ENCODE data around the gene FLNB. TPM values are rescaled to one million over a fixed set of nuclear protein-coding genes. Genes with fewer than 3 reads are reported as not detected.

The FLNB gene, protein sequence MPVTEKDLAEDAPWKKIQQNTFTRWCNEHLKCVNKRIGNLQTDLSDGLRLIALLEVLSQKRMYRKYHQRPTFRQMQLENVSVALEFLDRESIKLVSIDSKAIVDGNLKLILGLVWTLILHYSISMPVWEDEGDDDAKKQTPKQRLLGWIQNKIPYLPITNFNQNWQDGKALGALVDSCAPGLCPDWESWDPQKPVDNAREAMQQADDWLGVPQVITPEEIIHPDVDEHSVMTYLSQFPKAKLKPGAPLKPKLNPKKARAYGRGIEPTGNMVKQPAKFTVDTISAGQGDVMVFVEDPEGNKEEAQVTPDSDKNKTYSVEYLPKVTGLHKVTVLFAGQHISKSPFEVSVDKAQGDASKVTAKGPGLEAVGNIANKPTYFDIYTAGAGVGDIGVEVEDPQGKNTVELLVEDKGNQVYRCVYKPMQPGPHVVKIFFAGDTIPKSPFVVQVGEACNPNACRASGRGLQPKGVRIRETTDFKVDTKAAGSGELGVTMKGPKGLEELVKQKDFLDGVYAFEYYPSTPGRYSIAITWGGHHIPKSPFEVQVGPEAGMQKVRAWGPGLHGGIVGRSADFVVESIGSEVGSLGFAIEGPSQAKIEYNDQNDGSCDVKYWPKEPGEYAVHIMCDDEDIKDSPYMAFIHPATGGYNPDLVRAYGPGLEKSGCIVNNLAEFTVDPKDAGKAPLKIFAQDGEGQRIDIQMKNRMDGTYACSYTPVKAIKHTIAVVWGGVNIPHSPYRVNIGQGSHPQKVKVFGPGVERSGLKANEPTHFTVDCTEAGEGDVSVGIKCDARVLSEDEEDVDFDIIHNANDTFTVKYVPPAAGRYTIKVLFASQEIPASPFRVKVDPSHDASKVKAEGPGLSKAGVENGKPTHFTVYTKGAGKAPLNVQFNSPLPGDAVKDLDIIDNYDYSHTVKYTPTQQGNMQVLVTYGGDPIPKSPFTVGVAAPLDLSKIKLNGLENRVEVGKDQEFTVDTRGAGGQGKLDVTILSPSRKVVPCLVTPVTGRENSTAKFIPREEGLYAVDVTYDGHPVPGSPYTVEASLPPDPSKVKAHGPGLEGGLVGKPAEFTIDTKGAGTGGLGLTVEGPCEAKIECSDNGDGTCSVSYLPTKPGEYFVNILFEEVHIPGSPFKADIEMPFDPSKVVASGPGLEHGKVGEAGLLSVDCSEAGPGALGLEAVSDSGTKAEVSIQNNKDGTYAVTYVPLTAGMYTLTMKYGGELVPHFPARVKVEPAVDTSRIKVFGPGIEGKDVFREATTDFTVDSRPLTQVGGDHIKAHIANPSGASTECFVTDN (N-terminal part only)
- total RNA-seq = 688 and 782 TPM in 2 replicates

DNA sequence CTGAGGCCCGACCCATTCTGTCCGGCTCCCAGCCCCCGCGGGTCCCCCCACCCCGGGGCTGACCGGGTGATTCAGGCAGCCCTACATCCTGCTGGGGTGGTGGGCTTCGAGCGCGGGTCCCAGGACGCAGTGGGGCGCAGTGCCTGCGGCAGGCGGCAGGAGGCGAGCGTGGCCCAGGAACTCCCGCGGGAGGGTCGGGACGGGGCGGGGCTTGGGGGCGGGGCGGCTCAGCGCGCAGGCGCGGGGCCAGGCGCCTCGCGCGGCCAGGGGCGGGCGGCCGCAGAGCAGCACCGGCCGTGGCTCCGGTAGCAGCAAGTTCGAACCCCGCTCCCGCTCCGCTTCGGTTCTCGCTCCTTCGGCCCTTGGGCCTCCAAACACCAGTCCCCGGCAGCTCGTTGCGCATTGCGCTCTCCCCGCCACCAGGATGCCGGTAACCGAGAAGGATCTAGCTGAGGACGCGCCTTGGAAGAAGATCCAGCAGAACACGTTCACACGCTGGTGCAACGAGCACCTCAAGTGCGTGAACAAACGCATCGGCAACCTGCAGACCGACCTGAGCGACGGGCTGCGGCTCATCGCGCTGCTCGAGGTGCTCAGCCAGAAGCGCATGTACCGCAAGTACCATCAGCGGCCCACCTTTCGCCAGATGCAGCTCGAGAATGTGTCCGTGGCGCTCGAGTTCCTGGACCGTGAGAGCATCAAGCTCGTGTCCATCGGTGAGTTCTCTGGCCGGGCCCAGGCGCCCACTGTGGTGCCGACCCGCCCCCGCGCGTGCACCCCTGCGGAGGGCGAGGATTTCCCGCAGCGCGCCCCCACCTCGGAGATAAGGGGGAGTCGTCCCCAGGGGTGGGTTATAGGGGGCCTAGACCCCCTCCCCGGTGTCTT, at the start of gene FLNB:
TSS of gene FLNB (plus strand) at position 282 of the 885 bp plus-strand sequence. CDS start at position 425, 143 bp downstream.
- DNase-seq (ENCODE audit: extremely low read depth, low read depth, low spot score) = no peak

DNA sequence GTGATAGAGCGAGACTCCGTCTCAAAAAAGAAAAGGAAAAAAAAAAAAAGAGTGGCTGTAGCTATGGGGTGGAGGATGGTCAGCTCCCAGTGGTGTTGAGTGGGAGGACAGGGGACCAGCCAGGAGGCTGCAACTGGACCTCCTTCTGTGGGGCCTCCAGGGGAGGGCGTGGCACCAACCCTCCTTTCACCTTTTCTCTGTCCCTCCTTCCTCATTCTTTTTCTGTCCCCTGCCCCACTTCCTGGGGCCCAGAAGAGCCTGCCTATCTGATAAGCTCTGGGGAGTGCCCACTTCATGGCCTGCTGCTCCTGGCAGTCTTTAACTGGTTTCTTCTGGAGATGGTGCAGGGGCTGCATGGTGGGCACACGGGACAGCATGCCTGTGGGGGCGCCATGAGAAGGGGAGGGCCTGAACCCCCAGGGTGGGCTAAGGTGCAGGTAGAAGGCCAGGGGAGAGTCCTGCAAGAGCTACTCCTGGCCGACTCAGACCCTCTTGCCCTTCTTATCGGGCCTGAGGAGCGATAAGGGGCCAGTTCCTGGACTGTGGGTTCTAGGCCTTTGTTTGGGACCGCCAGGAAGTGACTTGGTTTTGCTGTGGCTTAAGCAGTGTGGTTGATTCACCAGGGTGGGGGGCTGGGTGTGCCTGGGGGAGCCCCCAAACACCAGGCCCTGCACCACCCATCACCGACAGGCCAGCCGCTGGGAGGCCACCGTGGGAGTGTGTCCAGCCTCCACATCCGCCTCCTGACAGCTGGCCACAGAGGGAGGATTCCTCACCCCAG, 49.4 kb upstream of the FLNB start:
- DNase-seq (ENCODE audit: extremely low read depth, low read depth, low spot score) = no peak

DNA sequence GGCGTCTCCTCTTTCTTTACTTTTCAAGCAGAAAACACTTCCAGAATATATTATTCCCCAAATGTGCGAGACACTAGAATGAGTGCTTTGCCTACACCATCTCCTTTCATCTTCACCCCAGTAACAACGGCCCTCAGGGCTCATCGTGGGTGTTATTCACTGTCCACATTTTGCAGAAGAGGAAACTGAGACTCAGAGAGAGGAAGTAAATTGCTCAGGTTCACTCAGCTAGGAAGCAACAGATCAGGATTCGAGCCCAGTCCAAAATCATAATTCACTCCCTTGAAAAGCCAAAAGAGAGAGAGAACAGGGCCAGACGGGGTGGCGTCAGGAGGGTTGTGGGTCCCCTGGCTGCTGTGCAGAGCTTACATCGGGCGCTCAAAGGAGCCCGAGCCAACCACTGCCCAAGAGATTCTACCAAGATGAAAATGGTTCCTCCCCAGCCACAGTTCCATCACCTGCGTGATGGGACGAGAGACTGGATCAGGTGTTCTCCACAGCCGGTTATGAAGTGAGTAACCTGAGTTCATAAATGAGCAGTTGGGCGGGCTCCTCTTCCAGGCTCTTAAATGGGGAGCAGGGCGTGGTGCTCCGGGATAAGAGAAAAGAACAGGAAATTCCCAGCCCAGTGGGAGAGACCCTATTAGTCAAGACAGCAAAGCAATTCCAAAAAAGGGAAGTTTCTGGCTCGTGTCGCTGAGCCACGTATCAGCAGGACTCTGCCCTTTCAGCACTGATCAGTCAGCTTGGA, 48.6 kb upstream of the FLNB start:
- DNase-seq (ENCODE audit: extremely low read depth, low read depth, low spot score) = no peak

GRCh38 chr3:57960174-57960505, 48.1 kb upstream of the FLNB start:
- DNase-seq (ENCODE audit: extremely low read depth, low read depth, low spot score) = no peak

DNA sequence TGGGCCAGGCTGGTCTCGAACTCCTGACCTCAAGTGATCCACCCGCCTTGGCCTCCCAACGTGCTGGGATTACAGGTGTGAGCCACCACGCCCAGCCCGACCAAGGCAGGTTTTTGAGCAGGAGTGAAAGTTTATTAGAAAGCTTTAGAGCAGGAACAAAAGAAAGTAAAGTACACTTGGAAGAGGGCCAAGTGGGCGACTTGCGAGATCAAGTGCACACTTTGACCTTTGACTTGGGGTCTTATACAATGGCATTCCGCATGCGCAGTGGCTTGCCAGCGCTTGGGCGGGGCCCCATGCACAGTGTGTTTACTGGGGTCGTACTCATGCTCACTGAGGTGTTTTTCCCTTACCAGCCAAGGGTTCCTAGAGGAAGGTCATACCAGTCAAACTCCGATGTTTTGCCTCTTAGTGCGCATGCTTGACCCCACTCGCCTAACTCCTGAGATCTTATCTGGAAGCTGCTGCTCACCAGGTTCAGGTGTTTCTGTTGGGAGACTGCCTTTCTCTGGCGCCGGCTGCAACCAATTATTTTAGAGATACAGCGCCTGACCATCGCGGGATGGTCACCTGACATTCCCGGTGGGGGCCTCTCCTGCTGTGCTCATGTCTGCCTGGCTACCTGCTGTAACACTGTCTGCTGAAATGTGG, 46.9 kb upstream of the FLNB start:
- DNase-seq (ENCODE audit: extremely low read depth, low read depth, low spot score) = no peak

- no peak for DNase-seq (ENCODE audit: extremely low read depth, low read depth, low spot score)
Measured at GRCh38 chr3:57961828-57962447, 46.3 kb upstream of the FLNB start.

DNA sequence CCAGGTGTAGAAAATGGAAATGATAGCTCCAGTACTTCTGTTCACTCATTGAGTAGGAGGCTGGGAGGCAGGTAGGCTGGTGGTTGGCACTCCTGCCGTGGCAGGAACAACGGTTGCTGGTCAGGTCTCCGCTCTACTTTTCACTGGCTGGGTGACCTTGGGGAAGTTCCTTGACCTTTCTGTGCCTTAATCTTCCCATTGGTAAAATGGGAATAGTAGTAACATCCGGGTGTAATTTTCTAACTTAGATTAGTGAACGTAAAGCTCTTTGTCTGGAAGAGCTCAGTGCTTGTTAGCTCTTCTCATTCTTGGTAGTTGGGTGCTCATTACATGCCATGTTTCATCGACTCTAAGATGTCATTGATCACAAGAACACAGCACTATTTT, 45.8 kb upstream of the FLNB start:
- DNase-seq (ENCODE audit: extremely low read depth, low read depth, low spot score) = no peak

DNA sequence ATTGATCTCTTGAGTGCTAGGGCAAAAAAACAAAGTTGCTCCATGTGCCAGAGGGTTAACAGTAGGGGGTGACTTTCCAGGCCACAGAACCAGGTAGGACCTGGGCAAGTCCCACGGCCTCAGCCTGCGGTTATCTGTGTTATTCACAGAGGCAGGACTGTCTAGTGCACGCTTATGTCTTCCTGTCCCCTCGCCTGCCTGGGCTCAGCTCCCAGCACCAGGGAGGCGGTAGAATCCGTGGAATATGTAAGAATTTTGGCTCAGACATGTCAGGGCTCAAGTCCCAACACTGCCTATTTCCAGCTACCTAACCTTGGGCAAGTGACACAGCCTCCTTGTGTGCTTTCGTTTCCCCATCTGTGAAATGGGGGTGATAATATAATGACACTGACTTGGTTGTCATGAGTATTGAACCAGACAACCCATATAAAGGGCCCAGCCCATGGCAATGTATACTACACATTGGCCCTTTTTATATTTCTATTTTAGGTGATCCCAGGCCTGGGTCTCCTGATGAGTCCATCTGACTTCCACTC, 44.3 kb upstream of the FLNB start:
- no peak for DNase-seq (ENCODE audit: extremely low read depth, low read depth, low spot score)

DNA sequence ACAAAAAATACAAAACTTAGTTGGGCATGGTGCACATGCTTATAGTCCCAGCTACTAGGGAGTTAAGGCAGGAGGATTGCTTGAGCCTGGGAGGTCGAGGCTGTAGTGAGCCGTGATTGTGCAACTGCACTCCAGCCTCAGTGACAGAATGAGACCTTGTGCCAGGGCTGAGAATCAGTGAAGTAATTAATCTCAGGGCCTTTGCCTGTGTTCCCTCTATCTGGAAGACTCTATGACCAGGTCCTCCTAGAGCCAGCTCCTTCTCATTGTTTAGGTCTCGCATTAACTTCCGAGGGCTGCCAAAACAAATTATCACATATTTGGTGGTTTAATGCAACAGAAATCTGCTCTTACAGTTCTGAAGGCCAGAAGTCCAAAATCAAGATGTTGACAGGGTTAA, 41.4 kb upstream of the FLNB start:
- no peak for DNase-seq (ENCODE audit: extremely low read depth, low read depth, low spot score)

GRCh38 chr3:57967590-57967989, 40.6 kb upstream of the FLNB start:
- DNase-seq (ENCODE audit: extremely low read depth, low read depth, low spot score) = no peak

DNA sequence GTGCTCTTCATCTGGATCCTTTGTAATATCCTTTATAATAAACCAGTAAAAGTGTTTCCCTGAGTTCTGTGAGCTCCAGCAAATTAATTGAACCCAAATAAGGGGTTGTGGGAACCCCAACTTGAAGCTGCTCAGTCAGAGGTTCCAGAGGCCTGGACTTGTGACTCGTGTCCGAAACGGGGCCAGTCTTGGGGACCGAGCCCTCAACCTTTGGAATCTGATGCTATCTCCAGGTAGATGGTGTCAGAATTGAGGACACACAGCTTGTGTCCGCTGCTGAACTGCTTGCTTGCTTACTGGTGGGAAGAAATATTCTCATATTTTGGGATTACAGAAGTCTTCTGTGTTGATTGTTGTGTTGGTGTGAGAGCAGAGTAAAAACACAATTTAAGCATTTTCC, 39.7 kb upstream of the FLNB start:
- DNase-seq (ENCODE audit: extremely low read depth, low read depth, low spot score) = no peak

GRCh38 chr3:57971975-57972374, 36.2 kb upstream of the FLNB start:
- DNase-seq (ENCODE audit: extremely low read depth, low read depth, low spot score) = no peak

DNA sequence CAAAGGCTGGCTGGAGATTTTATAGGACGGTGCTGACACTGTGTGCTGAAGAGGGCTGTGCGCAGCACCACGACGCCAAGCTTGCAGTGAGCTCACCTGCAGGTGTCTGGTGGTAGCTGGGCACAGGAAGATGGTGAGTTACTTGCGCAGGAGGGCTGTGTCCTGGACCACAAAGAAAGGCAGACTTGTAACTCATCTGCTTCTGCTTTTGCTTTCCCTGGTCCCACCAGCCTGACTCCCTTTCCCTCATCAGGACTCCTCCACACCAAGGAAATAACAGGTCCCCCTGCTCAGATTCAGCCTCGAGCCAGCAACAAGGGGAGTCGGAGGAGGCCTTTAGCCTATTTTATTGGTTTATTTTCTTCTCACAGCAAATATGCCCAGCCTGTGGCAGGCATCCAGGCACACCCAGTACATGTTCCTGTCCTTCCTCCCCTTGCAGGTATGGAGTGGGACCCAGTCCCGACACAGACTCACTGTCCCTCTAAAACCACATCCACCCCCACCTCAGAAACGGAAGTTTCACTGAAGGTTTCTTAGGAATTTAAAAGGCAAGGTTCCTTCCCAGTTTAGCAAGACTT, 35.6 kb upstream of the FLNB start:
- DNase-seq (ENCODE audit: extremely low read depth, low read depth, low spot score) = no peak

GRCh38 chr3:57973715-57974477, 34.3 kb upstream of the FLNB start:
- DNase-seq (ENCODE audit: extremely low read depth, low read depth, low spot score) = no peak

- no peak for DNase-seq (ENCODE audit: extremely low read depth, low read depth, low spot score)
Measured at GRCh38 chr3:57974796-57975388, 33.3 kb upstream of the FLNB start.

- DNase-seq (ENCODE audit: extremely low read depth, low read depth, low spot score) = no peak
Measured at GRCh38 chr3:57977818-57978235, 30.4 kb upstream of the FLNB start.

All from glomerular endothelial cell (primary cell).